ENCODE measurements around the gene STK10. TPM values are rescaled to one million over a fixed set of nuclear protein-coding genes. Genes with fewer than 3 reads are reported as not detected.

The STK10 gene
- total and polyA plus RNA-seq, 11 donors: 5.5 to 52.9 (median 10.2) TPM

DNA sequence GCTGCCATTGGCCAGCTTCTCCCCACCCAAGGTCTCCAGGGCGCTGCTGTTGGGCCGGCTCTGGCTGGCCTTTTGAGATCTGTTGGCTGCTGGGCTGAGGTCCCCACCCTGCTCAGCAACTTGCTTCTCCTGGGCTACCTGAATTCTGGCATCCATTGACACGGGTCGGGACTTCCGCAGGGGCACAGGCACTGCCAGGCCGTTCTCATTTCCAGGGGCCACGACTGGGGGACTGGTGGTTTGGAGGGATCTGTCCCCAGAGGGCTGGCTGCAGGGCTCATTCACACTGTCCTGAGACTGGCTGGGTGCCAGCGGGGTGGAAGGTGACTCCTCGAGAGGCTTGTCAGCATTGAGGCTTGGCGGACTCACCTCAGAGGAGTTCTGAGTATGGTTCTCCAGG, 94.5 kb downstream of the STK10 start:
- intact Hi-C loops (cut with DNase I): no loop called here
- WGBS, 4 donors: 75 to 81% (median 76%) methylated on average over 8 to 10 of the region's 10 CpGs
- peak in 2 of 4 donors; percentile 5 to 20 for ATAC-seq

DNA sequence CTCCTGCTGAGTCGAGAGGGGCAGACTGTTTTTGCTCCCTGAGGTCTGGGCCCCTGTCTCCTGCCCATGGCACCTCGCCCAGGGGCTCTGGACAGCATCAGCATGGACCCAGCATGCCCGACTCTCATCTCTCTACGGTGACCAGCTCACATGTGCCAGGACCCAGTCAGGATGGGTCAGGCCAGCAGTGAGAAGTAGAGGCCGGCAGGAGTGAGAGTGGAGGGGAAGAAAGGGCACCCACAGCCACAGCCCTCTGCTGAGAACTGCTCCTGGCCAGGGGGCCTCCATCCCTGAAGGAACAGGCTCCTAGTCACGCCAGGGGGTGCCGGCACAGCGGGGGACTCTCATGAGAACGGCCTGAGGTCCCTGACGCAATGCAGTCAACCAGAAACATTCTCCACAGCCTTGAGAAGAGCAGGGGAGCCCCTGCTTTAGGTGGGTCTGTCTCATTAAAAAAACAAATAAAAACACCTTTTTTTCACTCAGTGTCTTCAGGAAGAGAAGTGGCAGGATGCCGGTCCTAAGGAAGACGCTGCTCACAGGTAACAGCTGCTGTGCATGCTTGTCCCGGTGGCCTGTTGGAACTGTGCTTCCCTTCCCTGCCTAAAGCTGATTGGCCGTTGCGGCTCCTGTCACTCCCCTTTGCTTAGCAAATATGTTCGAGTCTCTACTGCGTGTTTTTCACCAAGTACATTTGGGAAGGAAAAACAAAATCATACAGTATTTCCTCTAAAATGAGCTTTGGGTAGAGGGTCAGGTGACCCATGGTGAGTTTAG, 95.9 kb downstream of the STK10 start:
- intact Hi-C loops (cut with DNase I): no loop called here
- peak in 1 of 5 donors; percentile 46 for DNase-seq
- ATAC-seq: no peak

More for the DNA sequence above, 94.5 kb downstream of the STK10 start:
- H3K36me3 ChIP-seq: peaks cover 0 to 92% (median 19%) of the 10 kb centered on the region in 9 donors
- H3K27me3 ChIP-seq: no peaks in the 10 kb centered on the region
- DNase-seq: peak in 3 of 5 donors; percentile 45 to 65 (median 63)
- no peak overlapping the region for H3K27ac ChIP-seq
- no peaks in the 10 kb centered on the region for H3K9me3 ChIP-seq
- TF ChIP-seq, protein P1, sequence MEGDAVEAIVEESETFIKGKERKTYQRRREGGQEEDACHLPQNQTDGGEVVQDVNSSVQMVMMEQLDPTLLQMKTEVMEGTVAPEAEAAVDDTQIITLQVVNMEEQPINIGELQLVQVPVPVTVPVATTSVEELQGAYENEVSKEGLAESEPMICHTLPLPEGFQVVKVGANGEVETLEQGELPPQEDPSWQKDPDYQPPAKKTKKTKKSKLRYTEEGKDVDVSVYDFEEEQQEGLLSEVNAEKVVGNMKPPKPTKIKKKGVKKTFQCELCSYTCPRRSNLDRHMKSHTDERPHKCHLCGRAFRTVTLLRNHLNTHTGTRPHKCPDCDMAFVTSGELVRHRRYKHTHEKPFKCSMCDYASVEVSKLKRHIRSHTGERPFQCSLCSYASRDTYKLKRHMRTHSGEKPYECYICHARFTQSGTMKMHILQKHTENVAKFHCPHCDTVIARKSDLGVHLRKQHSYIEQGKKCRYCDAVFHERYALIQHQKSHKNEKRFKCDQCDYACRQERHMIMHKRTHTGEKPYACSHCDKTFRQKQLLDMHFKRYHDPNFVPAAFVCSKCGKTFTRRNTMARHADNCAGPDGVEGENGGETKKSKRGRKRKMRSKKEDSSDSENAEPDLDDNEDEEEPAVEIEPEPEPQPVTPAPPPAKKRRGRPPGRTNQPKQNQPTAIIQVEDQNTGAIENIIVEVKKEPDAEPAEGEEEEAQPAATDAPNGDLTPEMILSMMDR (IDR thresholded peaks at IDR 0.05): no peak
- TF ChIP-seq POLR2A (IDR thresholded peaks at IDR 0.05): no peak
- peaks cover 0 to 21% (median 6%) of the 10 kb centered on the region in 12 donors for H3K4me1 ChIP-seq
- H3K4me3 ChIP-seq: no peak overlapping the region

DNA sequence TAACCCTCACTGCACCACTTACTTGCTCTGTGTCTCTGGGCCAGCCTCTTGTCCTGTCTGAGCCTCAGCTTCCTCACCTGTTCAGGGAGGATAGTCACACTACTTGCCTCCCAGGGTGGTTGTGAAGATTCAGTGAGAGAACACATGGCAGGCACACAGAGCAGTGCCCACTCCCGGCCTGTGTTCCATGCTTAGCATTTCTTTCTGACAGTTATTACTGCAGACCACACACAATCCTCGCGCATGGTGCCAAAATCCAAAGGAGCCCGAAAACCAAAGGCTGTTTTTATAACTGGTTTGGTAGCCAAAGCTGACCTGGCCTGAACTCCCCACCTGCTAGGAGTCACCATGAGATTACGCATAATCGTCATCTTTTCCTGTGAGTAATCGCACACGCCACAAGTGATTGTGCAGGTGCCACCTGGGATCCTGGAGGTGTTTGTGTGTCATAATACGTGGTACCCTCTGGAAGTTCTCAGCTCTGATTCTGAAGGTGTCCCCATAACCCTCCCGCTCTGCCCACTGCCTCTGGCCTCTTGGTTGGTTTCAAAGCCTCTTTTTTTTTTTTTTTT, 97.0 kb downstream of the STK10 start:
- no peak overlapping the region for H3K27ac ChIP-seq
- H3K36me3 ChIP-seq: peaks cover 0 to 69% (median 19%) of the 10 kb centered on the region in 9 donors
- TF ChIP-seq POLR2A (IDR thresholded peaks at IDR 0.05): no peak
- TF ChIP-seq, protein P1 (IDR thresholded peaks at IDR 0.05): no peak
- 94 to 96% (median 95%) methylated on average over 10 of the region's 10 CpGs for WGBS, 4 donors
- H3K27me3 ChIP-seq: no peaks in the 10 kb centered on the region
- ATAC-seq: no peak
- no peaks in the 10 kb centered on the region for H3K9me3 ChIP-seq
- H3K4me1 ChIP-seq: peaks cover 0 to 11% (median under 1%) of the 10 kb centered on the region in 12 donors
- intact Hi-C loops (cut with DNase I): no loop called here
- H3K4me3 ChIP-seq: no peak overlapping the region
- DNase-seq: no peak

More for the DNA sequence above, 95.9 kb downstream of the STK10 start:
- Histone ChIP-seq H3K4me1 (peaks cover 0 to 19% (median 4%) of the 10 kb centered on the region in 12 donors), H3K27ac (no peak overlapping the region), H3K4me3 (no peak overlapping the region), H3K27me3 (no peaks in the 10 kb centered on the region), H3K36me3 (peaks cover 0 to 80% (median 19%) of the 10 kb centered on the region in 9 donors), H3K9me3 (no peaks in the 10 kb centered on the region)
- TF ChIP-seq, protein P1 (IDR thresholded peaks at IDR 0.05): no peak
- TF ChIP-seq POLR2A (IDR thresholded peaks at IDR 0.05): no peak
- WGBS, 4 donors: 85 to 92% (median 90%) methylated on average over 15 to 17 of the region's 17 CpGs
